Fibroblast of lung (primary cell): ENCODE results near the gene ABI3.

Experiments used
- CTCF ChIP-seq, 2 donors: IDR thresholded peaks in 1 of 2; conservative IDR thresholded peaks in 1 of 2; 1 replicate in 1 of 2; 2 replicates in 1 of 2; pipeline ENCODE4 v1.5.1; 2011 to 2012; ENCODE audit warnings: low read length in 2 of 2, control low read depth in 1 of 2, inconsistent platforms in 1 of 2, low read depth in 1 of 2, mild to moderate bottlenecking in 1 of 2
- EZH2 ChIP-seq: IDR thresholded peaks from 2 replicates; pipeline ENCODE4 v1.5.1; 2012; ENCODE audit warnings: low read length, control low read depth, mild to moderate bottlenecking; ENCODE audit errors: missing control alignments

- TF ChIP-seq CTCF (conservative IDR thresholded peaks at IDR 0.05 in 1 of 2, IDR thresholded peaks at IDR 0.05 in 1 of 2; ENCODE audit: low read depth in 1 of 2, low read length in 2 of 2) (no peak), EZH2 (no peak)
Measured at GRCh38 chr17:49254066-49254465, 43.6 kb downstream of the ABI3 start.
